ENCODE data around the gene ABCG8.

ABCG8 gene

DNA sequence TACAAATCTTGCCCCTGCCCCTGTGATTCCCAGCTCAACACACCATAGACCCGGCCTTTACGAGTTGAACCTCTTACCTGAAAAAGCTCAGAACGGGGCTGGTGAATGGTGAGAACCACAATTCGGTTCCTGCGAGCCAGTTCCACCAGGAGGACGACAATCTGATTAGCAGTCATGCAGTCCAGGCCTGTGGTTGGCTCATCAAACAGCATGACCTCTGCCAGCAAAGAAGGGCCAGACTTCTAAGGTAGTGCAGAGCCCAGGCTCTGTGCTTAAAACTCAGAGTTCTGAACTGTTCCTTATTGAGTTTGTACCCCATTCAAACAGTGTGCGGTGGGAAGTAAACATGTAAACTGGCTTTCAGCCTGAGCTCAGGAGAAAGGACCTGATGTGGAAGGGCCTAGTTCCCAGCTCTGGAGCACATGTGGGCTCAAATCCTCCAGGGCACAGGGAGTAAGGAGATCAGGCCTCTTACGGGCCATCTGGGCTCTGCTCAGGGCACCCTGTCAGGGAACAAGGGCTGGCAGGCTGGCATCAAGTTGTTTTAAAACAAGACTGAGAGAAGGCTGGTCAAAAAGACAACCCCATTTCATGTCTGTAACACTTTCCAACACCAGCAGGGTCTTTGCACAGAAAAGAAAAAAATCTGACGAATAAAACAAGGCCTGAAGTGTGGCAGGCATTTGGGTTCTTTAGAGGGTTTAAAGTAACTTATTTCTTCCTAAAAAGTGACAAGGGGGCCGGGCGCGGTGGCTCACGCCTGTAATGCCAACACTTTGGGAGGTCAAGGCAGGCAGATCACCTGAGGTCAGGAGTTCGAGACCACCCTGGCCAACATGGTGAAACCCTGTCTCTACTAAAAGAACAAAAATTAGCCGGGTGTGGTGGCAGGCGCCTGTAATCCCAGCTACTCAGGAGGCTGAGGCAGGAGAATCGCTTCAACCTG, 12.2 kb upstream of the ABCG8 start:
- no peak for DNase-seq

DNA sequence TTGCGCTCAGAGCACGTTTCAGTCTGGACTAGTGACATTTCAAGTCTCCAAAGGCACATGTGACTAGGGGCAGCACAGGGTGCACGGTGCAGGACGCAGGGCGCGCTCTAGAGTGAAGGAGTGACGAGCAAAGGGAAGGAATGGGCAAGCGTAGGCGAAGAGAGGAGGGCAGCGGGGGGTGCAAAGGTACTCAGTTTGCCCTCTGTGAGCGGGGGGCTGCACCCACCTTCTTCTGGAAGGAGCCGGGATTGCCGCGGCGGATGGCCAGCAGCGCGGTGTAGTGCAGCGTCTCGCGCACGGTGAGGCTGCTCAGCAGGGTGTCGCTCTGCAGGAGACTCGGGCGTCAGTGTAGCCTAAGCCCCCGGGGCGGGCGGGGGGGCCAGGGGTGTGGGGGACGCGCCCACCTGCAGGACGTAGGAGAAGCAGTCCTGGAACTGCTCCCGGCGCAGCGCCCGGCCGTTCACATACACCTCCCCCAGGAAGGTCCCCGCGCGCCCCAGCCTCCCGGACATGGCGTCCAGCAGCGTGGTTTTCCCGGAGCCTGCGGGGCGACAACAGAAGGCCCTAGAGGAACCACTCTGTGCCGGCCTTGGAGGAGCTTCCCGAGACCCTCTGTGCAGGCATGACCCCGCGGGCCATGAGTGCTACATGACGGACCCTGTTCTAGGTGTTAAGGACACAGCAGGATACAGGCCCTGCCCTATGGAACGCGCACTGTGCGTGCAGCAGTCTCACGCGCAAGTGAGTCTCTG, 7.1 kb upstream of the ABCG8 start:
- DNase-seq = no peak

DNA sequence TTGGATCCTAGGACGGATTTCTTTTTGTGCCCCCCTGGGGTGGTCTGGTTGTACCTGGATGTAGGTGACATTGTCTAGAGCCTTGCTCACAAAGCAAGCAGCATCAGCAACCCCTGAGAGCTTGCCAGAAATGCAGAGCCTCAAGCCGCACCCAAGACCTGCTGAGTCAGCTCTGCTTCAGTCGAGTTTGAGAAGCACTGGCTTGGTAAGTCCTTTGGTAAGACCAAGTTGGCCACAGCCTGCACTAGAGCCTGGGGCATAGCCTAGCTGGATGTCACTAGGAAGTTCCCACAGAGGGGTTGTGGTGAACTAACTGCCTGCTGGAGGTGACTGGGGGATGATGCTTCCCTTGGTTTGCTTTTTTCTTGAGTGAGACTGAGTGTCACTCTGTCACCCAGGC, 6.3 kb upstream of the ABCG8 start:
- DNase-seq = no peak

DNA sequence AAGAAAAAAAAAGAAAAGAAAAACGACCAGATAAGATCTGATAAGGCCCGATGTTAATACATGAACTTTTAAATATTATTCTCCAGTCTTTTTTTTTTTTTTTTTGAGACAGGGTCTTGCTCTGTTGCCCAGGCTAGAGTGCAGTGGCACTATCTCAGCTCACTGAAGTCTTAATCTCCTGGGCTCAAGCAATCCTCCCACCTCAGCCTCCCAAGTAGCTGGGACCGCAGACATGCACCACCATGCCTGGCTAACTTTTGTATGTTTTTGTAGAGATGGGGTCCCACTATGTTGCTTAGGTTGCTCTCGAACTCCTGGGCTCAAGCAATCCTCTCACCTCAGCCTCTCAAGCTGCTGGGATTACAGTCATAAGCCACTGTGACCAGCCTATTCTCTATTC, 1.7 kb upstream of the ABCG8 start:
- DNase-seq = no peak

DNA sequence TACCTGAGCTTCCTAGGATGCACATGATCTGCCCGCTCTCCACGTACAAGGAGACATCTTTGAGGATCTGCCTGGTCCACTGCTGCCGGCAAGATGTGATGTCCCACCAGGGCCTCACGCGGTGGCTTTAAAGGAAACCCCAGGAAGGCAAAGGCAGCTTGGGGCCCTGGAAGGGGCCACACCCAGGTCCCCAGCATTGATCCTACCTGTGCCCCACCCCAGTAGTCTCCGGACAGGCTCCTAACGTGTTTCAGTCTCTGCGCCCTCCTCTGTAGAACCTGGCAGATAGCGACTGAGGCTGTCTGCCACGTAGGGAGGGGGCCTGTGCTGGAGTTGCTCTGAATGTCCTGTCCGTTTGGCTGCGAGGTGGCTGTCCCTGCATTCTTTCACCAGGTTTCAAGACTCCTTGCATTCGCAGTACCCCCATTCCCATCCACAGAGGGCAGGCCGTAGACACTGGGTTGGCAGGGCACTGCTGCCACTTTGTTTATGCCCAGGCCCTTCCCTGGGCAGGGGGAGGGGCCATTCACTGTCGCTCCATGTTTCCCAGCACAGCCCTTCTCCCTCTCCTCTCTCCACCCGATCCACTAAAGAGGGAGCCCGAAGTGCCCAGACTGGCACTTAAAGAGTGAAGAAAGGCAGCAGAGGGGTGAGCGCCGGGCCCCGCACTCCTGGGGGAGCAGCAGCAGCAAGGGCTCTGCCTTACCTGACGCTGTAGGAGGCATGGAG, 776 bp upstream of the ABCG8 start:
- DNase-seq = no peak

DNA sequence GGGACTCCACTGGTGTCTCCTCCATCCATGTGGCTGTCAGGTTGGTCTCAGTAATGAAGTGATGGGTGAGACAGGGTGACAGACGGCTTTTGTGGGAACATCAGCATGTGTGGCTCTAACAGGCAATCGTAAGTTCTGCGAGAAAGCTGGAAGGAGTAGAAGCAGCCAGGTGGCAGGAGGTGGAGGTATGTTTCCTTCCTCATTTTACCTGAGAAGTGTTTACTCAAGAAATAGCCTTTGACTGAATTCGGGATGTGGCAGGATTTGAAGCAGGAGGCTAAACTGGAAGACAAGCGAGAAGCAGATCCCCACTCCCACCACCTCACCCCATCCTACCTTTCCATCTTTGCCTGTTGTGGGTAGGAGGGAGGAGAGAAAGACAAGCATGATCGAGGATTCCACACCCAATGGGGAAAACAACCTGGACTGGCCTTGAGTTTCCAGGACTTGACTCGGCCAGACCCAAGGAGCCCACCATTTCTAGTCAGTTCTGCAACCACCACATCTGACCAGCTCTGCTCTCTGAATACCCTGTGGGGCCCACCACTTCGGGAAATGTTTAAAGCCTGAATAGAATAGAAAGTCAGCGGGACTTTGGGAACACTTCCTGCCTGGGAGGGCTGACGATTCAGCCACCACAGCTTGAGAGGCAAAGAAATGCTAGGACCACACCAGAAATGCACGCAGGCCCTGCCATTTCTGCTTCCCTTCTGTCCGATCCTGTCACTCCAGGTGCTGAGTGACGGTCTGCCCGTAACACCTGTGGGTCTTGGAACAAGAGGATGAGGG, 1.2 kb downstream of the ABCG8 start:
- DNase-seq = no peak

DNA sequence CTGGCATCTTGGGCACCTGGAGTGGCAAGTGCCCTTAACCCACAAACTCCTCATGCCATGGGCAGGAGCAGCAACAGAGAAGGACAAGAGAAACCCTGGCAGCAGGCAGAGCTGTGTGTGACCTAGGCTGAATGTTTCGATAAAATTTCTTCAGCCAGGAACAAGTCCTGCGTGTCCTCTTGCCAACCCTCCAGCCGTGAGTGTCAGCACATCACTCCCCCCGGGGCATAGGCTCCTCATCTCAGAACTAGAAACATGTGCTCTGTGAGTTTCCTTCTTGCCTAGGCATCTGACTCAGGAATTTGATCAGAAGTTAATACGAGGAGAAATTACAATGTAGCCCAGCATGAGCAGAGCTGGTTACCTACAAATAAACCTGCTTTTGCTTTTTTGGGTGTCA, 2.2 kb downstream of the ABCG8 start:
- DNase-seq = no peak

DNA sequence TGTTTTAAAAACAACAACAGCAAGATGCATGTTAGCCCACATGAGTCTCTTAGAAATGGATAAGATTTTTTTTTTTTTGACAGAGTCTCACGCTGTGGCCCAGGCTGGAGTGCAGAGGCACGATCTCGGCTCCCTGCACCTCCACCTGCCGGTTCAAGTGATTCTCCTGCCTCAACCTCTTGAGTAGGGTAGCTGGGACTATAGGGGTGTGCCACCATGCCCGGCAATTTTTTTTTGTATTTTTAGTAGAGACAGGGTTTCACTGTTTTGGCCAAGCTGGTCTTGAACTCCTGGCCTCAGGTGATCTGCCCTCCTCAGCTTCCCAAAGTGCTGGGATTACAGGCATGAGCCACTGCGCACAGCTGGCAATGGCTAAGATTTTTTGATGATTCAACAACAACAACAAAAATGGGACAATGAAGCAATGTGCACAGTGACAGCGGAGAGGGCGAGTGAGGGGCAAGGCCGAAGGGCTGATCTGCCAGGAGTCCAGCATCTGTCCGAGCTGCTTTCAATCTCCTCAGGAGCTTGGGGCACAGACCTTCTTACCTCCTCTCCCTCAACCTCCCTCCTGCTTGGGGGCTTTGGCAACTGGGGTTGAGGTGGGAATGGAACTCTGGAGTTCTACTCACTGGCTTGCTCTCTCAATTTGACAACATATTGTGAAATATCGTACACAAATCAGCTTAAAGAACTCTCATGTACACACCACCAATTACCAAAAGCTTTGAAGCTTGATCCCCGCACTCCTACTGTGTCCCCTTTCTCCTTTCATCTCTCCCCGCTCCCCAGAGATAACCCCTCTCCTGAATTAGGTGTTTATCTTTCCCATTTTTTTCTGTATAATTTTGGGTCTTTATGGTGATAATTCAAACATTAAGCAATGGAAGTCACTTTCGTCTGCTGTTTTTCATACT, 3.4 kb downstream of the ABCG8 start:
- no peak for DNase-seq

DNA sequence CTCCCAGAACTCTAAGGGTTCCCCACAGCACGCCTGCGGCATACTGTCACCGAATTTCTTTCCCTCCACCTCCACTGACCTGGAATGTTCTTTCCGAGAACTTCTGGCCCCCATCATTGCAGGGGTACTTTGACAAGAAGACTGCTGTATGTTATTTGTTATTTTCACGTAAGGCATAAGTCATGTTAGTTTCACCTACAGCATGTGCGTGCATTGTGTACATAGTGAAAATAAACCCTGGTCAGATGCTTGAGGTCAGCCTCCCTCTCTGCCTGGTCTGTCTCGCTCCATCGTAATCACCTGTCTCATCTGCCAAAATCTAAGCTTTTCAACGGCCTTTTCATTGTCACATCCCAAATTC, 4.1 kb downstream of the ABCG8 start:
- DNase-seq = no peak

DNA sequence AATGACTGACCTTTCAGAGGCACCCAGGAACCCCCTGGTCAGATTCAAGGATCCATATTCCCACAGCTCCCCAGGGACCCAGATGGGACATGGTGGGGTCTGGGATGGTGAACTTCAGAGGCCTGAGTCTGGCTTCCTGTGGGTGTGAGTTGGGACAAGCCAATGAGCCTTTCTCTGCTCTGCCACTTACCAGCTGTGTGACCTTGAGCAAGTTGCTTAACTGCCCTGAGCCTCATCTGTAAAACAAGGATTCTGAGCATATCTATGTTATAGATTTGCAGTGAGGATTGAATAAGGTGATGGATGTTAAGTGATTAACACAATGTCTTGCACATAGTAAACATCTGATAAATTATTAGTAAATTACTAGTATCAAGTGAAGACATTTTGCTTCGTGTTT, 6.4 kb downstream of the ABCG8 start:
- no peak for DNase-seq

DNA sequence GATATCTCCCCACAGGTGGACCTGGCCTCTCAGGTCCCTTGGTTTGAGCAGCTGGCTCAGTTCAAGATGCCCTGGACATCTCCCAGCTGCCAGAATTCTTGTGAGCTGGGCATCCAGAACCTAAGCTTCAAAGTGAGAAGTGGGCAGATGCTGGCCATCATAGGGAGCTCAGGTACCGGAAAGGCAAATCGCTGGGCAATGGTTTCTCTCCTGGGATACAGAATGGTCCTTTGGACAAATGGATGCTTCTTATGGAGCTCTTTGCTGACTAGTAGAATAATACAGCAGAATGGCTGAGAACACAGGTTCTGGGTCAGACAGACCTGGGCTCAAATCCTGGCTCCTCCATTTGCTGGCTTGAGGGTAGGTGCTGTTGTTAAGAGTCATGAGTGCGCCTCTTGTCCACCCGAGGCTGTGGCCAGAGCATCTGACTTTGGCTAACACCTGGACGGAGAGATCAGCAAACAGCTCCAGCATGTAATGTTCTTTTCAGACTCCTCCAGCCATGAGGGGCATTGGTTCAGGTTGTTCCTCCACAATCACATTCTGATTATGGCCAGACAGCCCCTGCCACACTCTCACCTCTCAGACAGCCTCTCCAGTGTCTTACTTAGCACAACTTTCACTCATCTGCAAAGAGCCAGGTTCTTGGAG, 7.5 kb downstream of the ABCG8 start:
- DNase-seq = no peak

DNA sequence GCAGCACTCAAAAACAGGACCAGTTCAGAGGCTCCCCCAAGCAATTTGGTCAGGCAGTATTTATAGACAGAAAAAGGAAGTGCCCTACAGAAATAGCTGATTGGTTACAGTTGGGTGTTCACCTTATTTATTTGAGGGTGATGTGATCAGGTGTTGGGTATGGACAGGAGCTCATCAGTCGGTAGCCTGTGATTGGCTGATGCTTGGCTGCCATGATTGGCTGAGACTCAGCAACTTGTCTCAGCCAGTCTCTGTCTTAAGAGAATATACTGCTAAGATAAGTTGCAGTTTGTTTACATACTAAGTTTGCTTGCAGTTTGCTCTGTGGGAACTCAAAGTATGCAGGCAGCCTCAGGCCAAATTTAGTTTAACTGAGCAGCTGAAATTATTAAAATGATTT, 9.4 kb downstream of the ABCG8 start:
- no peak for DNase-seq

DNA sequence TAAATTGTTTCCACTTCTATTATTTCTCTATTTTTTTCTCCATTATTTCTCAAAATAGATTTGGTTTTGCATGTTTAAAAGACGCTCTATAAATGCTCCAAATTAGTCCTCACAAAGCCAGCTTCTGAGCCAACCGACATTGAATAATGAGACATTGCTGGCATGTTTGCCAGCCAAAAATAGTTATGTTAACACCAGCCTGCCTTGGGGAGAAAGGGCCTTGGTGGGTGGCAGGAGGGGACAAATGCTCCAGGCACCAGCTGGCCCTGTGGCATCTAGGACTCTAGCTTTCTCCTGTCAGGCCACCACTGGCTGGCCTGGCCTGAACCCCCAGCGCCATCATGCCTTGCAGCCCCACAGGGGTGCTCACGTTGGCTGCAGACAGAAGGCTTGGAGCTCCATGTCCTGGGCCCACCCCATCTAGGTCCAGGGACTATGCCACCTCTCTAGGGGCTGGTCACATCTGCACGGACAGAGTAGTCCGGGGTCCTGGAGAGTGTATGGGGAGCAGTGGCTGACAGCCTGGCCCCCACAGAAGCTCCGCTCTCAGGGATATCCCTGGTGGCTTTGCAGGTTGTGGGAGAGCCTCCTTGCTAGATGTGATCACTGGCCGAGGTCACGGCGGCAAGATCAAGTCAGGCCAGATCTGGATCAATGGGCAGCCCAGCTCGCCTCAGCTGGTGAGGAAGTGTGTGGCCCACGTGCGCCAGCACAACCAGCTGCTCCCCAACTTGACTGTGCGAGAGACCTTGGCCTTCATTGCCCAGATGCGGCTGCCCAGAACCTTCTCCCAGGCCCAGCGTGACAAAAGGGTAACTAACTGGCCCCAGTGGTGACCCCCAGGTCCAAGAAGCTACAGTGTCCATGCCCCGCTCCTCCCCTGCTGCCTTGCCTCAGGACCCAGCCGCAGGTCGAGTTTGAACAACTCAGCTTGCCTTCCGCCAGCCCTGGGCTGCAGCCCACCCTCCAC, 12.5 kb downstream of the ABCG8 start:
- DNase-seq = no peak

DNA sequence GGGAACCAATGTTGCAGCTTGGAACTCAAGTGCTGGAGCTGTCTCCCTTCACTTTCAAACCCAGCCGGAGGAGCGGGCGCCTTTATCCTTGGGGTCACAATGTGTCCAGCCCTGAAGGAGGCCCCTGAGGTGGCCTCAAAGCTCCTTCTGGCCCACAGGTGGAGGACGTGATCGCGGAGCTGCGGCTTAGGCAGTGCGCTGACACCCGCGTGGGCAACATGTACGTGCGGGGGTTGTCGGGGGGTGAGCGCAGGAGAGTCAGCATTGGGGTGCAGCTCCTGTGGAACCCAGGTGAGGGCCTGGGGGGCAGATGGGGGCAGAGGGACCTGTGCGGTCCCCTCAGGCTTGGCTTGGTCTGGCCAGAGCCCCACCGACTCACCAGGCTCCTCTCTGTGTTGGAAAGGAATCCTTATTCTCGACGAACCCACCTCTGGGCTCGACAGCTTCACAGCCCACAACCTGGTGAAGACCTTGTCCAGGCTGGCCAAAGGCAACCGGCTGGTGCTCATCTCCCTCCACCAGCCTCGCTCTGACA, 13.5 kb downstream of the ABCG8 start:
- DNase-seq = no peak

DNA sequence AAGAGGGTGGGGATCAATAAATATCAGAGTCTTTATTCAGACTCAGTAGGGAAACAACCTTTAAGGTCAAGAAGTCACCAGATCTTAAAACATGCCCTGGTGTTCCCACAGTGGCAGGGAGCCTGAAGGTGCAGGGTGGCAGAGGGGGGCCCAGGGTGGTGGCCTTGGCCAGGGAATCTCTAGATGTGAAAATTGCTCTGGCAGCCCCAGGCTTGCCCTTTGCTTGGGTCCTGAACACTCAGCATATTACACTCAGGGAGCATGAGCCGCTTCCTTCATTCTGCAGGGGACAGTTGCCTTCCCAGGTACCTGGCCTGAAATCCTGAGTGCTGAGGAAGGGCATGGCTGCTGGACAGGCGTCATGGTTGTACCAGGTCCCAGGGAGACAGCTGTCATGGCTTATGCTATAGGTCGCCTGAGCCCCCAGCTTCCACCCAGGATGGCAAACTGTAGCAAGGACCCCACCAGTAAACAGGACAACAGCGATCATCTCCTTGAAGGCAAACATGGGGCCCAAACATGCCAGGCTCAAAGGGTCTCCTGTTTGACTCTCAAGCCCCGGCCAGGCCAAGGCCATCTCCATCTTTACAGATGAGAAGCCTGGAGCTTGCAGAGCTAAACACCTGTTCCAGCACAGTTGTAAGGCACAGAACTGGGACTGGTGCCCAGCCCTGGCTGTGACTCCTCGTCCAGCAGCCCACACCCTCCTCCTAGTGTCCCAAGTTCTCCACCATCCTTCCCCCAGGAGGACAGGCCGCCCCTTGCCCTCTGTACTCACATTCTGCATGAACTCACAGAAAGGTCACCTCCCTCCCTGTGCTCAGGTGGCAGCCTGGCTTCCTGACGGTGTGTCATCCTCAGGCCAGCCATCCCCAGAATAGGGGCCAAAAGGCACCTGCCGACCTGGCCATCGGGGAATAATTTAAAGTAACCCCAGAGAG, 14.6 kb downstream of the ABCG8 start:
- no peak for DNase-seq

DNA sequence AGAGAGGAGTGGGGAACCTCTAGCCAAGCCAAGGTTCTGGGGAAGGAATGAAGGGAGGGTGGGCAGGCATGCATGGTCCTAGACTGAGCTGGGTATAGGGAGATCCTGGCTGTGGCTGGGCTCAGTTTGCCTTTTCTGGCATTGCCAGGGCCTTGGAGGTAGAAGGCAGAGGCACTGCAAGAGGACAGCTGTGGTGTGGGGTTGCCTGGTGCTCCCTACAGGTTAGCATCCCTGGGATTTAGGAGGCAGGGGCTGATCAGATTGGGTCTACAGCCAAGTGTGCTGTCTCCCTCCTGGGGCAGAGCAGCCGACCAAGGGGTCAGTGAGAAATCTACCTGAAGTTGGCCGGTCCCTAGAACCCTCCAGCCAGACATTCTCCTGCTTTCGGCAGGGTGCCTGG, 15.9 kb downstream of the ABCG8 start:
- DNase-seq = no peak

DNA sequence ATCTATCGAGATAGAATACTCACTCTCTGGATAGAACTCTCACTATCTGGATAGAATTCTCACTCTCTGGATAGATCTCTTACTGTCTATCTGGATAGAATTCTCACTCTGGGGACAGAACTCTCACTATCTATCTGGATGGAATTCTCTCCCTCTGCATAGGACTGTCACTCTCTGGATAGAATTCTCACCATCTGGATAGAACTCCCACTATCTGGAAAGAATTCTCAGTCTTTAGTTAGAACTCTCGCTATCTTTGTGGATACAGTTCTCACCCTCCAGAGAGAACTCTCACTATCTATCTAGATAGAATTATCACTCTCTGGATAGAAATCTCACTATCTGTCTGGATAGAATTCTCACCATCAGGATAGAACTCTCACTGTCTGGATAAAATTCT, 16.5 kb downstream of the ABCG8 start:
- DNase-seq = no peak

DNA sequence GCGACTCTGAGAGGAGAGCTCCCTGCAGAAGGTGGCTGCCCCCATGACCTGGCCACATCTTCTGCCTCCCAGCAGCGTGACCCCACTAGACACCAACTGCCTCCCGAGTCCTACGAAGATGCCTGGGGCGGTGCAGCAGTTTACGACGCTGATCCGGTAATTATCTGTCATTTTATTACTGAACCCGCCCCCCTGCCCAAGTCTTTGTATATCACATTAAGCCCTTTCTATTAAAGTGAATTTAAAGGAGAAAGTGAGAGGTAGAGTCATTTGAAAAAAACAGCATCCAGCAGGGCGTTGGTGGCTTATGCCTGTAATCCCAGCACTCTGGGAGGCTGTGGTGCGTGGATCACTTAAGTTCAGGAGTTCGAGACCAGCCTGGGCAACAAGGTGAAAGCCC, 33.4 kb downstream of the ABCG8 start:
- no peak for DNase-seq

Measured in NK-92 treated with Interleukin-12 subunit alpha and Interleukin-12 subunit beta, amount 100 ng/mL, for 24 hours (cell line).